Activated CD8-positive, alpha-beta memory T cell treated with anti-CD3 and anti-CD28 coated beads, Interleukin-2, amount 50 U/mL, for 4 hours (primary cell): Measurements from ENCODE around the gene STARD7.
"Not testable (repeated sequence)": the region's sequence is repeated elsewhere in the genome, so short reads cannot be mapped to it uniquely, and the experiment has no call there.

ENCODE experiments used
- DNase-seq: peaks from one replicate; pipeline ENCODE4 v3.0.0-alpha.2; 2020

STARD7 gene

DNA sequence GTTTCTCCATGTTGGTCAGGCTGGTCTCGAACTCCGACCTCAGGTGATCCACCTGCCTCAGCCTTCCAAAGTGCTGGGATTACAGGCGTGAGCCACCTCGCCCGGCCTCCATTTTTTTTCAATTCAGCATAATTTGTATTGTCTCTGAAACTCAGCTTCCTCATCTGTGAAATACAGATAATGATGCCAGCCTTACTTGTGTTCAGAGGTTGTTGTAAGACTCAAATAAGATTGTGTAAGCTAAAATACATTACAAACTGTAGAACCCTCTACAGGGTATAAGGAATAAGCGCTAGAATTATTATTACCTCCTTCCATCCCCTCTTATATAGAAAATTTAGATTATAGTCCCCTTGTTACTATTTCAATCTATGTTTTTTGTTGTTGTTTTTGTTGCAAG is 24.8 kb upstream of the STARD7 start:
- no peak for DNase-seq

DNA sequence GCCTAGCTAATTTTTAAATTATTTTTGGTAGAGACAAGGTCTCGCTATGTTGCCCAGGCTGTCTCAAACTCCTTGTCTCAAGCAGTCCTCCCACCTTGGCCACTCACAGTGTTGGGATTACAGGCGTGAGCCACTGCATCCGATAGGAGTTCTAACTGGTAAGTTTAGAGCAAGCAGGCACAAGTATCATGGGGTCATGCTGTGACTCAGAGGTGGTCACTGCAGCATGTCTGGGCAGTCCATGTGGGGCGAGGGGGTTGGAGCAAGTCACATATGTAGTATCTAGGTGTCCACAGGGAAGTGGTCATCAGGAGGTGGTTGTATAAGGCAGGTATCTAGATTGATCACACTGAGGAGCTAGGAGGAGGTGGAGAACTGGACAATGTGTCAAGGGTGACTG is 22.7 kb upstream of the STARD7 start:
- DNase-seq = no peak

DNA sequence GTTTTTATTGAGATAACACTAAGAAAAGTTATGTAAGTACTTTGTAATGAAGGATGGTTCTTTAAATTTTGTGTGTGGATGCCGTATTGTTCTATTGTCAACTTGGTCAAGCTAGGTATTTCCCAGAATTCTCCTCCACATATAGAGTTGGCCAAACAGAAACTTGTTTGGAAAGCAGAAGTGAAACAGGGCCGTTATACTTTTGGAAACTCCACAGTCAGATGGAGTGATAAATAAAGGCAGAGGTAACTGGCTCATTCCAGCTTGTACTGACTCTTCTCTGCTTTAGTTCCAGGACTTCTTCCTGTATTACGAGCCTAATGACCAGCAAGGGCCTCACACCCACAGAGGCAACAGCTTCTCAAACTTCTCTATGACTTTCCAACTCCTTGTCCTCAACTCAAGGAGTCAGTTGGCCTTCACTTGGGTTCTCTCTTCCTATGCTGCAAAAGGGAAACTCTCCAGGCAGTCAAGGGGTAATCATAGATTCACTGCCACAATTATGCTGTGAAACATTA is 16.4 kb upstream of the STARD7 start:
- DNase-seq = no peak

DNA sequence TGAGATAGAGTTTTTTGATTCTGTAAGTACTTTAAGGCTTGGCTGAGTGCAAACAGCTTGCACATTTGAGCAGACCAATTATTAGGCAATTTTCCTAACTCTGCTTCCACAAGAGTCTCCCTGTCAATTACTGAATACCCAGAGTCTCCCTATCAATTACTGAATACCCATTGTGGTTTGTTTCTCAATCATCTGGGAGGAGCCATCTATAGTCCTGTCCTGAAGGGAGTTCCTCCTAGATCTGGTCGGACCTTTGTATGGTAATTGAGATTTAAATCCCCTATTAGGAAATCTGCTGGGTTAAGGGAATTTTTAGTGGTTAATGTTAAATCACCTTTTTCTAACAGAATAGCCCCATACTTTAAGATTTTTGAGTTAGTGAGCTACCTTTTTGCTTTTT is 12.5 kb upstream of the STARD7 start:
- DNase-seq = not testable (repeated sequence)

DNA sequence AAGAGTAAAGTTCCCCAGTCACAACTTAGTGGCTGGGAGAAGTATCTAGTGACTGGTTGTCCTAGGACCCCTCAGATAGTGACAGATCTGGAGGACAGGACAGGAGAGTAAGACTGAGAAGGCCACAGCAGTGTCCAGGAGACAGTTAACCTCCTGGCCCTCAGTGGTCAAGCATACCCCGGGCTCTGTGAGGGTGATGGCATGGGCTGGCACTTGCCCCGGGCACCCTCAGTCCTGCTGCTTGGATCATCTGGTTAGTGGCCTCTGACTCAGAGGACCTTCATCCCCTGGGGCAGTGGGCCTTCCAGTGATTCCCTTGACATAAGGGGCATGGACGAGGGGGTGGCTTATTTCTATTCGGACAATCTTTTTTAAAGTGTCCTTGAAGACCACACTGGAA is 11.3 kb upstream of the STARD7 start:
- not testable (repeated sequence) for DNase-seq

DNA sequence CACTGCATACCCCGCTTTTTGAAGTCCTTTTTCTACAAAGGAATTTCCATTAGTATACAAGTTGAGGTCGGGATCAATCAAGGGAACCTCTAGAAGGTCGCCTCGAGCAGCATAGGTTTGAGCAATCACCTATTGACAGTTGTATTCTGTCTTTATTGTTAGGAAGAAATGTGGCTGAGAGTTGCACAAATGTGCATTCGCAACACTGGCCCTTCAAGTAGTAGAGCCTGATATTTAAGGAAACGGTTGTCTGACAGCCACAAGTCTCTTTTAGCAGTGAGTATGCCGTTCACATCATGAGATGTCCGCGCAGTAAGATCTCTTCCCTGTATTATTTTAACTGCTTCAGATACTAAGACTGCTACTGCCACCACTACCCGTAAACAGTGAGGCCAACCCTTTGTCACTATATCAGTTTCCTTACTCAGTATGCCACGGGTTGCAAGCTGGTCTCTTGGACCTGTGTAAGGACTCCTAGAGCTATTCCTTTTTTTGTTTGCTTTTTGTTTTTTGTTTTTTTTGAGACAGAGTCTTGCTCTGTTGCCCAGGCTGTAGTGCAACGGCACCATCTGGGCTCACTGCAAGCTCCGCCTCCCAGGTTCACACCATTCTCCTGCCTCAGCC is 10.0 kb upstream of the STARD7 start:
- no peak for DNase-seq

DNA sequence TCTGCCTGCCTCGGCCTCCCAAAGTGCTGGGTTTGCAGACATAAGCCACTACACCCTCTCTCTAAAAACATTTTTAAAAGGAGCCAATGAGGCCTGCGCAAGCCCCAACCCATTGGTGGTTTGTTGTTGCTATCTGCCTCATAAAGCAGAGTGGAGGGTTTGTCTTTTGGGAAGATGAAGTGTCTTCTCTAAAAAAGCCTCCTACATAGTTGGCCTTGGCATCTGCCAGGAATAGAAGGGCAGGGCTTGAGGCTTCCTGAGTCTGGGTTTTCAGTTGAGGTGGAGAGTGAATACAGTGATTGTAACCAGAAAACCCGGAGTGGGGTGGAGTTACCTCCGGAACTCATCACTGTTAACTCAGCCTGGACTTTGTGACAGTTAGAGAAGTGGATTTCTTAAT is 5.9 kb upstream of the STARD7 start:
- no peak for DNase-seq

DNA sequence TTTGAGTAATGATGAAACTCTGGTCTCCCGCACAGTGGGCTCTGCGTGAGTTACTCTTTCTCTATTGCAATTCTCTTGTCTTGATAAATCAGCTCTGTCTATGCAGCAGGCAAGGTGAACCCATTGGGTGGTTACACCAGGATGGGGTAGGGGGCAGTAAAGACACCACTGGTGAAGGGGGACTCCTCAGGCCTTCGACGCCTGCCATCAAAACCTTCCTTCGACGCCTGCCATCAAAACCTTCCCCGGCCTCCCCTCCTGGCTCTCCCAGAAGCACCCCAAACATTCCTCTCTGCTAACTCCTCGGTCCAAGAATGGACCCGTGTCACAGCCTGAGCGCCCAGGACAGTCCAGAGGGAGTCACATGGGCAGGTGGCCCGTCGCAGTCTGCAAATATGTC is 4.8 kb upstream of the STARD7 start:
- no peak for DNase-seq

DNA sequence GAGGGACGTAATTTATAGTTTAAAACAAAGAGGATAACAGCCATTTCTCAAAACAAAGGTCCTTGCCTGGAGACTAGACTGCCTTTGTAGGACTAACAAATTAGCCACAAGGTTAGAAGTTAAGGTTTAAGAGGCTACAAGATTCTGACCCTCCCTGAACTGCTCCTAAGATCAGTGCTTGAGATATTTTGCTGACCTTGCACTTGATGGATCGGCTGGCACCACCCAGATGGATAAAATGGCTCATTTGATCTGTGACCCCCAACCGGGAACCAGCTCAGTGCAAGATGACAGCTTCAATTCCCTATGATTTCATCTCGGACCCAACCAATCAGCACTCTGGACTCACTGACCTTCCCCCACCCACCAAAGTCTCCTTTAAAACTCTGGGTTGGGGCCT is 3.7 kb upstream of the STARD7 start:
- DNase-seq = no peak

DNA sequence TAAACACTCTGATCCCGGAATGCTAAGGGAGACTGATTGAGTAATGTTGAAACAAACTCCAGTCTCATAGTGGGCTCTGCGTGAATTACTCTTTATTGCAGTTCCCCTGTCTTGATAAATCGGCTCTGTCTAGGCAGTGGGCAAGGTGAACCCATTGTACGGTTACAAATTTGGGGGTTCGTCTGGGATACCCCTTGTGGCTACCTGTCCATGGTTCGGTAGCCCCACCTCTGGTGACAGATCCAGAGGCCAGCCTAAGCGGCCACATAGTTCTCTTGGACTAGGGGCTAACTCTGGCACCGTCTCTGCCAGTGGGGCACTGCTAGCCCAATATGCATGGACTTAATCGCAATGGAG is 1.1 kb upstream of the STARD7 start:
- DNase-seq = no peak

DNA sequence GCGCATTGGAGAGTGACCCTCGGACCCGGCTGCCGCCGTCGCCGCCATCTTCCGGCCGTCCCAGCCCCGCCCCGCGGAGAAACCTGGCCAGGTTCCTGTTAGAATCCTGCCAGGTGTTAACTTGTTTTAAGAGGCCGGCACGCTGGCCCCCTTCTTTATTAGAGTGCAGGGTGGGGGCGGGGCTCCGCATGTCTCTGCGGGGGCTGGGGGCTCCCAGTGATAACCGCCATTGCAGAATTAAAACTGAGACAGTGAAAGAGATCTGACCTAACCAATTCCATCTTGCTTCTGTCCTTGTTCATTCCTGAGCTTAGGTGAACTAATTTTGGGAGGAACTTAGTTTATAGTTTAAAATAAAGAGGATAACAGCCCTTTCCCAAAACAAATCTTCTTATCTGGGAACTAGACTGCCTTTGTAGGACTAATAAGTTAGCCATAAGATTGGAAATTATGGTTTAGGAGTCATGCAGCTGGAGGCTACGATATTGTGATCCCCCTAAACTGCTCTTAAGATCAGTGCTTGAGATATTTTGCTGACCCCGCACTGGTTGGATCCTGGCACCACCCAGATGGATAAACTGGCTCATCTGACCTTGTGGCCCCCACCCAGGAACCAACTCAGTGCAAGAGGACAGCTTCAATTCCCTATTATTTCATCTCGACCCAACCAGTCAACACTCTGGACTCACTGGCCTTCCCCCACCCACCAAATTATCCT is 543 bp upstream of the STARD7 start:
- no peak for DNase-seq

DNA sequence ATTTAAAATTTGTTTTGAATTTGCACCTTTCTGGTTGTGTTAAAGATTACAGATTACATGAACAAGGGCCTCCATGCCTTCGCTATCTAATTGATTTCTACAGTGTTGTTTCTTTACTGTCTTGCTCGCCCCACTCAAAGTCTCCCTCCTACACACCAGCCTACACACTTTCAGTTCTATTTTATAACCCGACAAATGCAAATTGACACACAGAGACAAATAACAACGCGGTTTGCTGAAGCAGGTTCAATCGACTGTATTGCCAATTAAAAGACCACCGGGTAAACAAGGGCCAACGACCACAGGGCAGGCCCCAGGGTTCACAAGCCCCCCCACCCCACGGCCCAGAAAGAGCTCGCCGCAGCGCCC is 869 bp downstream of the STARD7 start:
- DNase-seq = no peak

DNA sequence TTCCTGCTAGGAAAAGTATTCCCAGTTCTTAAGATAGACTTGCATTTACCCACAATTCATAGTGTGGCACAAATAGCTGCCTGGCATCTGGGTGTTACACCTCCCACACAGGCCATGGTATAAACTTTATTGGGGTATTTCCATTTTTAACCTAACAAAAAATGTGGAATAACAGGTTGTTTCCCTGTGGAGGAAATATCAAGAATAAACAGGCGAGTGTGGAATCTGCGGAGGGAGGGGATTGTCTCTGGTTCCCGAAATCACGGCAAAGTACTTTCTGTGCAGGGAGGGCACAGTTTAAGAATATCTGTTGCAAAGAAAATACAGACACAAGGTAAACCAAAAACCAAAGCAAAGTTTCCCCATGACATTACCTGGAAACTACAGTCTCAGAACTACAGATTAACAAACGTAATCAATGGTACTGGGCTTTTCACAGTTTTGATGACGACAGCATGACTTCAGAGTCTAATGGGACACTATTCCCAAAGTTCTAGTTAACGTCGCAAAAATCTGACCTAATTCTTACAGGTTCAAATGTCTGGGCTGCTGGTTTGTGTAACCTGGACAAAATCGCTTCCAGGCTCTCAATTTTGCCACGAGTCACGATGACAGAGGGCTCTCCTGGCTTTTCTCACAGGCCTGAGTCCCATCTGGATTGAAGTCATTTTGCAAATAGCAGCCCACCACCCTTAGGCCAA is 1.4 kb downstream of the STARD7 start:
- no peak for DNase-seq

DNA sequence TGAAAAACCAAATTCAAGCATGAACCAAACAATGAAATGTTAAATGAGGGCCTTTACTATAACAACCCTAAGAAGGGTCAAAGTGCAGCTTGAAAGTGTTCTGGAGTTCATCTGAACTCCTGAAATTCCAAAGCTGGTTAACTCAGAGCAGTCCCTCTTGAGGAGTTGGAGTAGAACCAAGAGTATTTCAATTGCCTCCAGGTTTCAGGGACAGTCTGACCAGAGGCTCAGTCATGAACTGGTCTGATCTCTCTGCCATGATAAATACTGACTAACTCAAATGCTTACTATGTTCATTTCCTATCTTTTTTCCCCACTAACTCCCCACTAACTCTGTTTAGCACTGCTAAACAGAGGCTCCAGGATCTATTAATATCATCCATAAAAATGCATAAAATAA is 2.7 kb downstream of the STARD7 start:
- DNase-seq = no peak

DNA sequence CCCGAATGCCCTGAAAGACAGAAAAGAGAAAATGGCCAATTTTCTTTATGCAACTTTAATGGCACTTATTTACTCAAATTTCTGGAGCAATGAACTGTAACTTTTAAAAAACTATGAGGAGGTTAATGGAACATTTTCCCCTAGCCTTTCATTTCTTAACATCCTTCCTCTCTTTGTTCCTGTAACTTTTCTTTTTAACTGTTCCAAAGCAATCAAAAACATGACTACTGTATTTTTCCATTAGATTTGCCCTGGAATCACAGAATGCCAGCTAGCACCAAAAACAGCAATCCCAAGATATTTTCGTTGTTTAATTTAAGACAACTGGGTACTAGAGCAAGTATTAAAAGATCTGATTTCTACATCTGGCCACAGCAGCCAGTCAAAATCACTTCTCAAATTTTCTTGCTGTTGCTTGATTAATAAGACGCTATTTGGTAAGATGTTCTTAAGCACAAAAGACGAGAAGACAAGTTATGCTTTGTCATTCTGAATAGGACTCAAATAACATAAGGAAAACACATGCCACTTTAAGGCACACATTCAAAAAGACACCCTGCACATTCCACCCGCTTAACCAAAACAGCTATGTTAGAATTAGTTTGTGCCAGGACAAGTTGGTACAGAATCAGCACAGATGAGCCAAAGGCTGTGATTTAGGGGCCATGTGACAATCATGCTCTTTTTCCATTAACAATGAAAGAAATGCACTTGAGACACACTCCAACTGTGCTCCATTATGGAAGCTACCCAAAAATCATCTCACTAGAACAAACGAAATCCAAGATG is 3.6 kb downstream of the STARD7 start:
- no peak for DNase-seq

DNA sequence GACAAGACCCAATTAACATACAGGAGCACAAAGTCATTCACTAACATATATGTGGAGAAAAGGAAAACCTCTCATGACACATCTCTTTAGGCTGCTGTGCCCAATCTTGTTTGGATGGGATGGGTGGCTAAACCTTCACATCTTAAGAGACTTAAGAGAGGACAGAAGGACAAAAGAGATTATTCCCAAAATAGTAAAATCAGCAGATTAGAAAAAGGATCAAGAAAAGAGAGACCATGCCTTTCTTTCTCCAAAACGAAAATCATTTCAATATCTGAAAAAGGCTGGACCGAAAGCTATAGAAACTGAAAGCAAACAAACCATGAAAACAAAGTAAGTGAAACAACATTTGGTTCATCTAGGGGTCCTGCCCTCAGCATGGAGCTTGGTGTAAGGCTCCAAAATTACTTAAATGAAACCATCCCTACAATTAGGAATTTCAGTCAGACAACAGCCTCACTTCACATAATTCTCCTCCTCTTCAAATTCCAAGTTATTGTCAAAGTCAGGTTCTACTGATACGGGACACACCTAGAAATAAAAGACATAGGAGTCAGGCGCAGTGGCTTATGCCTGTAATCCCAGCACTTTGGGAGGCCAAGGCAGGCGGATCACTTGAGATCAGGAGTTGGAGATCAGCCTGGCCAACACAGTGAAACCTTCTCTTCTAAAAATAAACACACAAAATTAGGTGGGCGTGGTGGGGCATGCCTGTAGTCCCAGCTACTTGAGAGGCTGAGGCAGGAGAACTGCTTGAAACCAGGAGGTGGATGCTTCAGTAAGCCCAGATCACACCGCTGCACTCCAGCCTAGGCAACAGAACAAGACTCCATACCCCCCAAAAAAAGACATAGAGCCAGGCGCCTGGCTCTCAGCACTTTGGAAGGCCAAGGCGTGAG is 5.2 kb downstream of the STARD7 start:
- DNase-seq = no peak

DNA sequence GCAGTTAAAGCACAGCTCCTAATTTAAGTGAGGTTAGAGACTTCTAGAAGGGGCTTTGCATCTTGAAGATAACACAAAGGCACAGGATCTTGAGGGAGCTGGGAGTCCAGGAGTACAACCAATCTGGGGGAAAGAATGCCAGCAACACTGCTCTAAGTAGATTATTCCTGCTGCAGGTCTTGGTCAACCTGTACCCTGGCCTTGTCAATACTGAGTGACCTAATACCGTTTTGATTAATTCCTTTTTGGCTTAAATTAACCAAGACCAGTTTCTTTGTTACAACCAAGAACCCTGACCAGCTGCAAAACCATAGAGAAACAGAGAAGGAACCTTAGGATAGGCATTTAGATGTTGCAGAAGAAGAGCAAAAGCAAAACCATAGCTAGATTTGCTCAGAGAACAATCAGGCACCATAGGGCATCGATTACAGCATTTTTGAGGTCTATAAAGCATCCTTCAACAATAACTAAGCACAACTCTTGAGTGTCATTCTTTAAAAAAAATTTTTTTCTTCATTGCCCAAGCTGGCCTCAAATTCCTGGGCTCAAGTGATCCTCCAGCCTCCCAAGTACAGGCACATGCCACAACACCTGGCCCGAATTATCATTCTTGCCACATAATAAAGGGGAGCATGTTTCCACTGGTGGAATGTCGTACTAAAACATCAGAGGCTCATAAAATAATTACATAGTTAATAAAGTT is 6.3 kb downstream of the STARD7 start:
- DNase-seq = no peak

DNA sequence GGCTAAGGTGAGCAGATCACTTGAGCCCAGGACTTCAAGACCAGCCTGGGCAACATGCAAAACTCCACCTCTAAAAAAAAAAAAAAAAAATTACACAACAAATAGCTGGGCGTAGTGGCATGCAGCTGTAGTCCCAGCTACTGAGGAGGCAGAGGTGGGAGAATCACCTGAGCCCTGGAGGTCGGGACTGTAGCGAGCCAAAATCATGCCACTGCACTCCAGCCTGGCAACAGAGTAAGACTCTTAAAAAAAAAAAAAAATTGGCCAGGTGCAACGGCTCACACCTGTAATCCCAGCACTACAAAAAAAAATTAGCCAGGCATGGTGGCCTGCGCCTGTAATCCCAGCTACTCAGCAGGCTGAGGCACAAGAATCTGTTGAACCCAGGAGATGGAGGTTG is 7.3 kb downstream of the STARD7 start:
- no peak for DNase-seq

DNA sequence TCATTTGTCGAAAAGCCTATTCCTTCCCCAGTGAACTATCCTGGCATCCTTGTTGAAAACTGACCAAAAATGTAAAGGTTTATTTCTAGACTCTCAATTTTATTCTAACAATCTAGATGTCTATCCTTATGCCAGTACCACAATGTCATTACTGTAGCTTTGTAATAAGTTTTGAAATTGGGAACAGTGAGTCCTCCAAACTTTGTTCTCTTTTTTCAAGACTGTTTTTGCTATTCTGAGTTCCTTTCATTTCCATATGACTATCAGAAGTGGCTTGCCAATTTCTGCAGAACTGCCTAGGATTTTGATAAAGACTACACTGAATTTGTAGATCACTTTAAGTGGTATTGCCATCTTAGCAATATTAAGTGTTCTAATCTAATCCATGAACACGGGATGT is 9.7 kb downstream of the STARD7 start:
- DNase-seq = no peak

DNA sequence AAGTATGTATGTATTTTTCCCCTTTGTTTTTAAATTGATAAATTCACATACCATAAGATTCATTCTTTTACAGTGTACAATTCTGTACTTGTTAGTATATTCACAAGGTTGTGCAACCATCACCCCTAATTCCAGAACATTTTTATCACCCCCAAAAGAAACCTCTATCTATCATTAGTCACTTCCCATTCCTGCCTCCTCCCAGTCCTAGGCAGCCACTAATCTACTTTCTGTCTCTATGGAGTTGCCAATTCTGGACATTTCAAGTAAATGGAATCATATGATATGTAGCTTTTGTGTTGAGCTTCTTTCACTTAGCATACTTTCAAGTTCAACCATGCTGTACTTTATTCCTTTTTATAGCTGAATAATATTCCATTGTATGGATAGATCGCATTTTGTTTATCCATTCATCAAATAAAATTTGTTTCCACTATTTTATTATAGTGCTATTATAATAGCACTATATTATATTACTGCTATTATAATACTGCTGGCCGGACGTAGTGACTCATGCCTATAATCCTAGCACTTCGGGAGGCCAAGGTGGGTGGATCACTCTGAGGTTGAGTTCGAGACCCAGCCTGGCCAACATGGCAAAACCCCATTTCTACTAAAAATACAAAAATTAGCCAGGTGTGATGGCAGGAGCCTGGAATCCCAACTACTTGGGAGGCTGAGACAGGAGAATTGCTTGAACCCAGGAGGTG is 10.9 kb downstream of the STARD7 start:
- DNase-seq = no peak

DNA sequence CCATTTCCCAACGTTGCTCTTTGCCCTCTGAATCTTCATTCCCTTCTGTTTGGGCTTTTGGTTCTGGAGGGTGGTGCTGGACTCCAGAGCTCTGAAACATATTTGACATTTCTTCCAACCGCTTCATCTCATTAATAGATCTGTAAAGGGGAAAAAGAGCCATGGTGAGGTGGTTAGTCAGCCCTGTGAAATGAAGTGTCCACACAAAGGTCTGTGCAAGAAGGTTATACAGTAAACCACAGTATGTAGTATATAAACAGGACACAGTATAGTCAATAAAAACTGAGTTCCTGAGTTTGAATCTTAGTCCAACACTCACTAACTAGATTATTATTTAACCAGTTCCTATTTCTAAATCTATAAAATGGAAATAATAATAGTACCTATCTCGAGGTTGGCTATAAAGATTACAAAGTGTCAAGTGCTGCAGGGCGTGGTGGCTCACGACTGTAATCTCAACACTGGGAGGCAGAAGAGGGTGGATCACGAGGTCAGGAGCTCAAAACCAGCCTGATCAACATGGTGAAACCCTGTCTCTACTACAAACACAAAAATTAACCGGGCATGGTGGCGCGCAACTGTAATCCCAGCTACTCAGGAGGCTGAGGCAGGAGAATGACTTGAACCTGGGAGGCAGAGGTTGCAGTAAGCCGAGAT is 13.1 kb downstream of the STARD7 start:
- no peak for DNase-seq
